Endothelial cell of hepatic sinusoid (primary cell): ENCODE results near the gene OR51I2.

ENCODE experiments used
- in situ Hi-C: cut with HindIII; loops from 2 replicates; pipeline ENCODE4 v1.10.0; 2017; ENCODE audit warnings: low sequenced_read_pairs

The OR51I2 gene, protein sequence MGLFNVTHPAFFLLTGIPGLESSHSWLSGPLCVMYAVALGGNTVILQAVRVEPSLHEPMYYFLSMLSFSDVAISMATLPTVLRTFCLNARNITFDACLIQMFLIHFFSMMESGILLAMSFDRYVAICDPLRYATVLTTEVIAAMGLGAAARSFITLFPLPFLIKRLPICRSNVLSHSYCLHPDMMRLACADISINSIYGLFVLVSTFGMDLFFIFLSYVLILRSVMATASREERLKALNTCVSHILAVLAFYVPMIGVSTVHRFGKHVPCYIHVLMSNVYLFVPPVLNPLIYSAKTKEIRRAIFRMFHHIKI

GRCh38 chr11:5449023-5449422 is at the start of gene OR51I2:
Gene OR51I2 (plus strand): TSS chr11:5449323. CDS start chr11:5453489, 4,166 bp downstream.
- in situ Hi-C loops, result no loop called here

DNA sequence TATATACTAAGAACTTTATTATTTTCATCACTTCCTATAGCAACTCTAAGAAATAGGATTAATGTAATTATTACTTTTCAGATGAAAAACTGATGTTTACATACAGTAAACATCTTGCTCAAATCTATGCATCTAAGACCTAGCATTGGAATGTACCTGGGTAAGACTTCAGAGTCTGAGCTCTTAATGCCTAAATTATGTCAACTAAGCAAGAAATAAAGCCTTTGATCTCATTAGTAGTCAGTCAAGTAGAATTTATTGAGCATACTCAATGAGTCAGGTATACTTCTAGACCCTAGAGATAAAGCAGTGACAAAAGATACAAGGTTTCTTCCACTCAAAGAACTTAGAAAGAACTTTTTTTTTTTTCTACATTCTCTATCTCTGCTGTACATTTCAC is 44.0 kb upstream of the OR51I2 start:
- in situ Hi-C loops, result no loop called here

DNA sequence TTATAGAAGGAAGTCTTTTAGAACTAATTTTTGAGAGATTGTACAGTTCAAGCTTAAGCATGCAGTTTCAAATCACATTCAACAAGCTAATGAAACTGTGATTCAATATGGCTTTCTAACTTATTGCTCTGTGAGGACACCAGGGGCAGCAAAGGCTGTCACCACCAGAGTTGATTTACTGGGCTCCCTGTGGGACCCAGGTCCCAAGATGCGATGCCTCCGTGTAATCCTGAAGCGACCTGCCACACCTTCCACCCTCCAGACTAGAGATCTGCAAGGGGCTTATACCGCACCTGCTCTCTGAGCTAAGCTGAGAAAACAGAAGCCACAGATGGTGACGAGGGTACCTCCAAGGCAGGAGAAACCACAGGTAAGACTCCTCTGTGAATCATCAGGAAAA is 28.1 kb upstream of the OR51I2 start:
- in situ Hi-C loops, result no loop called here

GRCh38 chr11:5421811-5422210 is 27.3 kb upstream of the OR51I2 start, which contains the start of gene OR51Q1:
Gene OR51Q1 (plus strand): TSS chr11:5422111. CDS start chr11:5422201, 90 bp downstream.
- in situ Hi-C loops, result no loop called here

DNA sequence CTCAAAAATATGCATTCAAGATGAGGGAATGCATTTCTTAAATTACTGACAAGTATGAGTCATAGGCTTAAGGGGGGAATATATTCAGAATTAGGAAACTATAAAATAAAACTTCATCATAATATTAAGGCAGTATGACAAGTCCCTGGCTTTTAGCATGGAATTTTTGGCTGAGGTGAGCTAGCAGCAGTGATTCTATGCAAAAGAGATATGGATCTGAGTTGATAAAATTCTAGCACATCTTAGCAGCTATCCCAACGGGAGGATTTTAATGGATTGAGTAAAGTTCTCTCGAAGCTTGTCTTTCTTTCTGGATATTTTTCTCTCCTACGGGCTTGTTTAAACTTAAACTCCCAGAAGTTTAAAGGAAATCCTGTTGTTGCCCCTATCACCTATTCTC is 26.0 kb upstream of the OR51I2 start:
- in situ Hi-C loops, result no loop called here

GRCh38 chr11:5441414-5441813 is 7.7 kb upstream of the OR51I2 start, which contains the start of gene OR51I1:
Gene OR51I1 (minus strand): TSS chr11:5441514. CDS start chr11:5441514, 0 bp downstream.
- in situ Hi-C loops, result no loop called here

DNA sequence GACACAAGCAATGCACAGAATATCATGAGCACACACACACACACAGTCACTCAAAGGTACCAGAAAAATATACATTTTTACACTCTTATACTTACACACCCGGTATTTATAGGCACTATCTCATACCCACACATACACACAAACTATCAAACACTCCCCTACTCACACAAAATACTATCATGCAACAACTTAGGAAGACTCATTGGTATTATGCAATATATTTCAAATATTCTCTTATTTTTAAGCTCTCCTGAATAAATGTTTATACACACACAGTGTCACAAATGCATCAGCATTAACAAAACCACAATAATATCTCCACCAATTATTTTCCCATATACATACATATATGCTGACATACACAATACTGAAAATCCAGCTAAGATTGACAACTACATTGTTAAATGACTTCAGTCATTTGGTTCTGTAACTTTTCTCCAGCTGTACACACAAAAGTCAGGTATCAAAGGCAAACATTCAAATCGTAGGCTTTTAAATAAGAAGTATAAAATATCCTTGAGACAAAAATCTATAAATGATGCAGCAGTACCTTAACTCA is 5.2 kb upstream of the OR51I2 start:
- in situ Hi-C loops, result no loop called here

DNA sequence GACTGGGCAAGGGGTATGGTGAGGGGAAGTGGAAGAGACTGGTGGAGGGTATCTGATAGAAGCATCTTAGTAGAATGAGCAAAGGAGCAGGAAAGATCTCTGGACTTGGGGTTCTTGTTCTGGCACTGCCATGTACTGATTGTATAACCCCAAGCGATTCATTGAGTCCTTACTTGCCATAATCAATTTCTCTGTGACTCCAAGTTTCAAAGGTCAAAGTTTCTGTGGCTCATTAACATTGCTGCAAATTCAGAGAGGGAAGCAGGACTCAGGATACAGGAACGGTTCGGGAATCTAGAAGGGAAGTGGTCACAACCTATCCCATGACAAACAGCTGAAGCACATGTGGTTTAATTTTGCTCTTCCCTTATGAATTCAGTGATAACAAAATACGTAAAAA is 309 bp downstream of the OR51I2 start:
- in situ Hi-C loops, result no loop called here

DNA sequence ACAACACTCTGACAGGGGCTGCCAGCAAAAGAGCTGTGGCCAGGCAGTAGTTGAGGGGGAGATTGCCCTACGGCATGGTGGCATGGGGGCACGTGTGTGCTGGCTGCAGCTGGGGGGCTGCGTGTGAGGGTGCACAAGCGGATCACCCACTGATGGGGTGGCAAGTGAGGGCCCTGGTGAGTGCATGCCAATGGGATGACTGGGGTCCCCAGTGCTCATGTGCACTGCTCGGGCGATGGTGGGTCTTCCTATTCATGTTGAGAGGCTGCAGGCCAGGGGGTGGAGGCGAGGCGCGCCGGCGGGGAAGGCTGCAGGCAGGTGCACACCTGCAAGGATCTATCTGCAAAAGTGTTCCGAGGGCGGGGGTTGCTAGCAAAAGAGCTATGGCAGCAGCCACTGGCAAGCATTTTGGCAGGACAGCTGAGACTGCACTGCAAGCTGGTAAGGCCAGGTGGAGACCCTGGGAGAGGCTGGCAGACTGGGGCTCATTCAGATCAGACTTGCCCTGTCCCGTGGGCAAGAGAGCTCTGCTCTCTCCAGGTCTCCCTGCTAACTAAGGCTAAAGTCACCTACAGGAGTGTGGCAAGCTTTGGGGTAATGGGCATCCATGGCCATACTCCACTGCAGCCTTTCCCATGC is 12.0 kb downstream of the OR51I2 start:
- in situ Hi-C loops, result no loop called here

DNA sequence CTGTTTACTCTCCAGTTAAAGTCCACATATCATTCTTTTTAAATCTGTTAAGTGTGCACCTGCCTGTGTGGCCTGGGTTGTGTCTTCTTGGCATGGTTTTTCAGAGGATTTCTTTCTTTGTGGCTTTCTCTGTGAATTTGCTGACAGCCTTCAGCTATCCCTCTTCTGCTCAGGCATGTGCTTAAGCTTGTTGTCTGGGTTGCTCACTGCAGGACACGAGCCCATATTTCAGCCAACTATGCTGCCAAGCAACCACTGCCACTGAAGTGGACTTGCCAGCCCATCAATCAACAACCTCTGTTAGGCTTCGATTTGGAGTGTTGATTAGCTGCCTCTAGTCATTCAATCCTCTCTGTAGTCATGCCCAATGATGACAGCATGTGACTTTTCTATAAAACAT is 18.4 kb downstream of the OR51I2 start:
- in situ Hi-C loops, result no loop called here

- in situ Hi-C loops, result no loop called here
These were observed 24.8 kb downstream of the OR51I2 start for GRCh38 chr11:5473921-5474320.

DNA sequence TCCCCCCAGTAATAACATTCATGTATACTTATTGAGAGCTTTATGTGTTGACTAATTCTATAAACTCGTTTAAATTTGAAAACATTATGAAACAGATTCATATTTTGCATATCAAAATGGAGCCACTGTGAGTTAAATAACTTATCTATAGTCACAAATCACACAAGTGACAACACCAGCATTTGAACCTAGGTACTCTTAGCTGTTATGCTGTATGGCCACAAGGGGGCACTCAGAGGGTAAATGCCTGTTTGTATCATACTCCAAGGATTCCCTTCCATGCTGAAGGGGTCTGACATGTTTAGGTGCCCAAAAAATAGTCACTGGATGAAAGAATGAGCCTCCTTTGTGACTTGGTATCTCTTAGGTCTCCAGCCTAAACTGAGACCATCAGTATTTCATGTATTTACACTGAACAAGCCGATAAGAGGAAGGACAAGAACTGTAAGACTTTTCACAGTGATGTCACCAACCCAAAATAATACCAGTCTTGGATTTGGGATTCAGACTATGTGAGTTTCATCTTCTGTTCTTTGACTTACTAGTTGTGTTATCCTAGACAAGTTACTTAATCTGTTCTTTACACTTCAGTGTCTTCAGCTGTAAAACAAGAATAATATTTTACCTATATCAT is 27.2 kb downstream of the OR51I2 start:
- in situ Hi-C loops, result no loop called here

DNA sequence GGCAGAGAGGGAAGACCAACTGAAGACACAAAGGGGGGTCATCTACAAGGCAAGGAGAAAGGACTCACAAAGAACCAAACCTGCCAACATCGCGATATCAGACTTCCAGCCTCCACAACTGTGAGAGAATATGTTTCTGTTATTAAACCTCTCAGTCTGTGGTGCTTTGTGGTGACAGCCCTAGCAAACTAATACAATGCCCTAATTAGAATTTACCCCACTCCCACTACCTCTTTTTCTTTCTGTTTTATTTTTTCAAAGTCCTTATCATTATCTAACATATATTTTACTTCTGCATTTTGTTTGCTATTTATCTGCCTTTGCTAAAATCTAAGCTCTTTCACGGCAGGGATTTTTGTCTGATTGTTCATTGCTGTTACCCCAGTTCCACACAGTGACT is 36.9 kb downstream of the OR51I2 start:
- in situ Hi-C loops, result no loop called here

DNA sequence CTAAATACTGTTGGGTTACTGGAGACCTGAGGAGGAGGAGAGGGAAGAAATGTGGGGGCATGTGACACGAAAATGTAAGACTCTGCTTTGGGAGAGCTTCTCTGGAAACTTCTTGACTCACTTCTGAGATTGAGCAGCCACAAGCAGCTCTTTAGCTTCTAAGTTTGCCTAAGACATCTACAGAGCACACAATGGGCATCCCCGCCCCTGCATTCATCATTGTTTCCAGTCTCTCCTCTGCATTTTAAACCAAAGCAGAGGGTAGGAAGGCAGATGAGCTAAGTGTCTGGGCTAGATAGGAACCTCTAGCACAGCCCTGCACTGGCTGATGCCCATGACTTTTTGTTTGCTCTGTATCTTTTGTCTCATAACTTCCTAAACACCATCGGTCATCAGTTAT is 37.3 kb downstream of the OR51I2 start:
- in situ Hi-C loops, result no loop called here

DNA sequence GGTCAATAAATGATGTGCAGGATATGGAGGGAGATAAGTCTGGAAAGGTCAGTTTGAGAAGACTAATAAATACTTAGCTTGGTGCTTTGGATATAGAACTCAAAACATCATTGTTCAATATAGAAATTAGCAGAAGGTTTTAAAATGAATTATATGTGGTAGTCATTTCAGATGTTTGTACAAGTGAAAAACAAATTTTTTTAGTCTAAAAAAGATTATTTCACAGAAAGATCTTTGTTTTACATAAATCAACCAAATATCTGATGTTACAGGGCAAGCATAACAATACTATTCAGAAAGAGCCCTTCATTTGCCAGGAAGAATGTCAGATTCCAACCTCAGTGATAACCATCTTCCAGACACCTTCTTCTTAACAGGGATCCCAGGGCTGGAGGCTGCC is 39.3 kb downstream of the OR51I2 start, which contains the start of gene OR52D1:
OR52D1 (plus strand) TSS at position 301 of the 400 bp plus-strand sequence; CDS start at position 323, 22 bp downstream.
- in situ Hi-C loops, result no loop called here

DNA sequence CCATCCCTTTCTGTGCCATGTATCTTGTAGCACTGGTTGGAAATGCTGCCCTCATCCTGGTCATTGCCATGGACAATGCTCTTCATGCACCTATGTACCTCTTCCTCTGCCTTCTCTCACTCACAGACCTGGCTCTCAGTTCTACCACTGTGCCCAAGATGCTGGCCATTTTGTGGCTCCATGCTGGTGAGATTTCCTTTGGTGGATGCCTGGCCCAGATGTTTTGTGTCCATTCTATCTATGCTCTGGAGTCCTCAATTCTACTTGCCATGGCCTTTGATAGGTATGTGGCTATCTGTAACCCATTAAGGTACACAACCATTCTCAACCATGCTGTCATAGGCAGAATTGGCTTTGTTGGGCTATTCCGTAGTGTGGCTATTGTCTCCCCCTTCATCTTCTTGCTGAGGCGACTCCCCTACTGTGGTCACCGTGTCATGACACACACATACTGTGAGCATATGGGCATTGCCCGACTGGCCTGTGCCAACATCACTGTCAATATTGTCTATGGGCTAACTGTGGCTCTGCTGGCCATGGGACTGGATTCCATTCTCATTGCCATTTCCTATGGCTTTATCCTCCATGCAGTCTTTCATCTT is 39.8 kb downstream of the OR51I2 start:
- in situ Hi-C loops, result no loop called here

- in situ Hi-C loops, result no loop called here
These were observed 40.6 kb downstream of the OR51I2 start for GRCh38 chr11:5489576-5490357.

DNA sequence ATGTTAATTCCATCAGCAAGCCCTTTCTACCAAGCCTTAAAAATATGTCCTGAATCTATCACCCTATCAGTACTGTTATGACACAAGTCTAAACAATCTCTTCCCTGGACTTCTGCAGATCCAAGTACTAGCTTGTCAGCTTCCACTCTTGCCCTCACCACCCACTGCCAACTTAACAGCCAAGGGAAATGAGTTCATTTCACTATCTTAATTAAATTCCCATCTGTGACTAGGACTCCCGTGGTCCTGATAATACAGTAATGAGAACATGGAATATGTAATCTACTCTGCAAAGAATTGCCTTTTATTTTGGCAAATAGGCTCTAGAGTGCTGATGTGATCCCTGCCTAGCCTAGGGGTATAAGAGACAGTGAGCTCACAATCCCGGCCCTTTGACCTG is 50.5 kb downstream of the OR51I2 start:
- in situ Hi-C loops, result no loop called here

GRCh38 chr11:5500393-5500801 is 51.3 kb downstream of the OR51I2 start:
- in situ Hi-C loops, result no loop called here

DNA sequence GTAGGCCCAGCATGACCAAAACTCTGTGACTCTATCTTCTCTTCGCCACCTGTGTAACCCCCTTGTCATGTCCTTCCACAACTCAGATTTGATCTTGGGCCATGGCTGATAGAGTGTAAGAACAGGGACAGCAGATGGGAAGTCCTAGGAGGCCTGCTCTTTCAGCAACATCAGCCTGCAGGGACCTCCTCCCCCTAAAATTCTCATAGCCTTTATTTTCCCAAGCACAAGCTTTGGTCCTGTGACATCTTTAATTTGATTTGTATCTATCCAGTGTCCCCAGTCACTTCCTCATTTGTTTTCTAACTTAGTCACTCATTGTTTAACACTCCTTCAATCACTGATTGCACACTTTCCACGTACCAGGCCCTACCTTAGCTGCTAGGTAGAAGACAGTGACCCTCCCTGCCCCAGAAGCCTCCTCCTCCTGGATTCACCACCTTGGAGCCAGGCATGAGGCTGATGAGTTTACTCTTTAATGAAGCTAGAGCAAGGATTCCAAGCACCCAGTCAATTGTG is 55.3 kb downstream of the OR51I2 start:
- in situ Hi-C loops, result no loop called here
